ENCODE data around the gene DNHD1.

DNHD1 gene

DNA sequence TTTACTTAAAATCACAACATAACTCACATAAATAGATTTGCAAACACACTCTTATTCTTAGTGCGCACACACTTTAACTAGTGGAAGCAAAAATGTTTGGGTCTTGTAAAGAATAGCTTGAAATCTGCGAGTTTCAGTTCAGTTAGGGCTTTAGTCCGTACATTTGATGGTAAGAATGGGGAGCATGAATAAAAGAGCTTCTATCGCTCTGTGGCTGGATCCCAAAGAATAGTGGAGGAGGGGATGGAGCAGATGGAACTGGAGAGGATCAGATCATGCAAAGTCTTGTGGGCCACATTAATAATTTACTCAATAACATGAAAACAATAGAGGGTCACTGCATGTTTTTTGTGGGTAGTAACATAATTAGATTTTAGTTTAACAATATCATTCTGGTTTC, 44.3 kb downstream of the DNHD1 start:
- no peak for DNase-seq

GRCh38 chr11:6542727-6543126, 45.6 kb downstream of the DNHD1 start:
- DNase-seq, result no peak

- no peak for DNase-seq
Observed at GRCh38 chr11:6544921-6545850, 48.1 kb downstream of the DNHD1 start.

DNA sequence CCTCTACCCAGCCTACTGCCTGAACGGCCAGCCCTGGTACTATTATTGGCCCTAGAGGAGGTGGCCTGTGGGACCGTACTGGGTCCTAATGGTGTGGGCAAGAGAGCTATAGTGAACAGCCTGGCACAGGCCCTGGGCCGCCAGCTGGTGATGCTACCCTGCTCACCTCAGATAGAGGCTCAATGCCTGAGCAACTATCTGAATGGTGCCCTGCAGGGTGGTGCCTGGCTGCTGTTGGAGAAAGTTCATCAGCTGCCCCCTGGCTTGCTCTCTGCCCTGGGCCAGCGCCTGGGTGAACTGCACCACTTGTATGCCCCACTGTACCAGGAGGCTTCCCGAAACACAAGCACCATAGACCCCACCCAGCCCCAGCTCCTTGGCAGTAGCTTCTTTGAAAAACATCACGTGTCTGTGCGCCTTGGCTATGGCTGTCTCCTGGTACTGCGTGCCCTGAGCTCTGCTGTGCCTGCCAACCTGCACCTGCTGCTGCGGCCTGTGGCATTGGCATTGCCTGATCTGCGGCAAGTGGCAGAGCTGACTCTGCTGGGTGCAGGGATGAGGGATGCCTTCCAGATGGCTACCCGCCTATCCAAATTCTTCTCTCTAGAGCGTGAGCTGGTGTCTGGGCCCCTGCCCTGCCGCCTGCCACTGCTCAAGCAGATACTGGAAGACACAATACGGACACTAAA, 49.0 kb downstream of the DNHD1 start:
- no peak for DNase-seq

DNA sequence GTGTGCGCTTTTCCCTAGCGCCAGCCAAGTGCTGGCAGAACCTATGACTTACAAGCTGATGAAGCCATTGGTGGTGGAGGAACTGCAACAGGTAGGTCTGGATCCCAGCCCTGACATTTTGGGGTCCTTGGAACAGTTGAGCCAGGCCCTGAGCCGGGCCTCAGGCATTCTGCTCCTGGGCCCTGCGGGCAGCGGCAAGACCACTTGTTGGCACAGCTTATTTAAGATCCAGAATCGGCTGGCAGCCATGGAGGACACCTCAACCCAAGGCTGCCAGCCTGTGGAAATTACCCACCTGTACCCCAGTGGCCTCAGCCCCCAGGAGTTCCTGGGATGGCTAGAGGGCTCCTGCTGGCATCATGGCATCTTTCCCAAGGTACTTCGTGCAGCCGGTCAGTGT, 49.7 kb downstream of the DNHD1 start:
- DNase-seq, result no peak

DNA sequence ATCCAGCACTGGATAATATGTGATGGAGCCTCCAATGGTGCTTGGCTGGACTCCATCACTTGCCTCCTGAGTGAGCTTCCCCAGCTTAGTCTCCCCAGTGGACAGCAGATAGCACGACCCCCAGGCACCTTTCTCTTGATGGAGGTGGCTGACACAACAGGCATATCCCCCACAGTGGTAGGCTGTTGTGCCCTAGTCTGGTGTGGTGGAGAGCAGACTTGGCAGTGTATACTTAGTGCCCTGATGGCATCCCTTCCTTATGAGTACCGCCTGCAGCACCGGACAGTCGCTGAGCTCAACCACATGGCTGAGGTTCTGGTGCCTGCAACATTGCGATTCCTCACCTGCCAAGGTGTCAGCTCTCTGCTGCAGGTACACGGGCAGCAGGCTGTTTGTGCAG, 50.1 kb downstream of the DNHD1 start:
- no peak for DNase-seq

DNA sequence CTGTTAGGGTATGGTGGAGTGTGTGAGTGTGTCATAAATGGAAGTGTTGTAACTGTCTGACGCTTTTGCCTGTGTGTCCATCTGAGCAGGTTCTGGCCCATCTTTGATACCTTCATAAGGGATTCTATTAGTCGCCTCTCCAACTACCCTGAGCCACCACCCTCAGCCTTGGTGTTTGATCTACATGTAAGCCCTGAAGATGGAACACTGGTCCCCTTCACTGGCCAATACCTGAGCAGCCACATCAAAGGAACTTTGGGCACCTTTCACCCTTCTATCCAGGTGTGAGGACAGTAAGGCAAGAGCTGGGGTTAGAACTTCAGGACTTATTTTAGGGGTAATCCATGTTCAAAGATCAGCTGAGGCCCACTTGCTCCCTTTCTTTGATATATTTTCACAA, 51.0 kb downstream of the DNHD1 start:
- DNase-seq, result no peak

DNA sequence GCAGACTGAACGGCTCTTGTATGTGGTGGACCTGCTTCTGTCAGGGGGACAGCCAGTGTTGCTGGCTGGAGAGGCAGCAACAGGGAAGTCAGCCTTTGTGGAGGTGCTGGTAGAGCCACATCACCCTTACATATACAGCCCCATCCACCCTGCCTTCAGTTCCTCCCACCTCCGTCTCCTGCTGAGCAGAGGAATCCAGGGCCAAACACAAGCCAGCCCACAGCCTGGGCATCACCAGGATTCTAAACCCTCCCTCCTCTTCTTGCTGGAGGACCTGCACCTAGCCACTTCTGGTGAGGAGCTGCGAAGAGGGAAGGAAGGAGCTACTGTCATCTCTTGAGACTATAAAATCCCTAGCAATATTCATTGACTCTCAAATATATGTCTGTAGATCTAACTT, 51.6 kb downstream of the DNHD1 start:
- DNase-seq, result no peak

GRCh38 chr11:6553634-6554033, 56.6 kb downstream of the DNHD1 start:
- no peak for DNase-seq

- no peak for DNase-seq
Observed at GRCh38 chr11:6554828-6555706, 58.0 kb downstream of the DNHD1 start.

DNA sequence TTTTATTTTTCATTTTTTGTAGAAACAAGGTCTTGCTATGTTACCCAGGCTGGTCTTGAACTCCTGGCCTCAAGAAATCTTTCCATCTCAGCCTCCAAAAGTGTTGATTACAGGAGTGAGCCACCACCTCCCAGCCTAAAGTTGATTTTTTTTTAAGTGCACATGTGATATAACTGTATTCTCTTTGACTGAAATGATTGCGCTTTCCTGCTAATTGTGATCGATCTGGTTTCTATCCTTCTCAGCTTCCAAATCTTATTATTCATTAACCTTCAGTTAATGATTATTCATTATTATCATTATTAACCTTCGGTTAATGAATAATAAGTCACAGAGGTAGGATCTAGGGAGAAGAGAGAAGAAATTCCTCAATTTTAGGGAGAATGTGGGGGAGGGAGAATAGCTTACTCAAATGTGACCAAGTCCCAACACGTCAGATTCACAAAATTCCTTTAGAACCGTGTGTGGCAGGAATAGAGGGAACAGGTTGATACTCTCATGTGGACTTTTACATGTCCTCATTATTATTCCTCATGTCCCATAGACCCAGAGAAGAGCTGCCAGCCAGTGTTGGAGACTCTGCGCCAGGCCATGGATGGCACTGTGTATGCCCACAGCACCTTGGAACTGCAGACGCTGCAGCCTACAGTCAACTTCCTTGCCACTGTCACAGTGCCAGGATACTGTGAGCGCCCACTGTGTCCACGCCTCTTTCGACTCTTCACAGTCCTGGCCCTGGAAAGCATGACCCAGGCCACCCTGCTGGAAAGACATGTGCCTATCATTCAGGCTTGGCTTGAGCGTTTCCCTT, 59.3 kb downstream of the DNHD1 start:
- DNase-seq, result no peak

DNA sequence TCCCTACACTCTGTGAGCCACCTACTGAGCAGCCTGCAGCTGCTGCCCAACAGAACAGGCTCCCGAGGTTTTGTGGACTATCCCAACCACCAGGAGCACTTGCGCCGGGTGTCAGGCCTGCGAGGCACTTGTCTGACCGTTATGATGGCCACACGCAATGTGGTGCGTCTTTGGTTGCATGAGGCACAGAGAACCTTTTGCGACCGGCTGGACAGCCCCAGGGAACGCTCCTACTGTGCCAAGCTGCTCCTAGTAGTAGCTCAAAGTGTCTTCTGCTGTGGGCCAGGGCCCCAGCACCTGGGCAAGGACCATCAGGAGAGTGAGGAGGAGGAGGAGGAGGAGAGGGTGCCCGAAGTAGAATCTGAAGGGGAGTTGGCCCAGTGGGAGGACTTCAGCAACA, 60.0 kb downstream of the DNHD1 start:
- no peak for DNase-seq

DNA sequence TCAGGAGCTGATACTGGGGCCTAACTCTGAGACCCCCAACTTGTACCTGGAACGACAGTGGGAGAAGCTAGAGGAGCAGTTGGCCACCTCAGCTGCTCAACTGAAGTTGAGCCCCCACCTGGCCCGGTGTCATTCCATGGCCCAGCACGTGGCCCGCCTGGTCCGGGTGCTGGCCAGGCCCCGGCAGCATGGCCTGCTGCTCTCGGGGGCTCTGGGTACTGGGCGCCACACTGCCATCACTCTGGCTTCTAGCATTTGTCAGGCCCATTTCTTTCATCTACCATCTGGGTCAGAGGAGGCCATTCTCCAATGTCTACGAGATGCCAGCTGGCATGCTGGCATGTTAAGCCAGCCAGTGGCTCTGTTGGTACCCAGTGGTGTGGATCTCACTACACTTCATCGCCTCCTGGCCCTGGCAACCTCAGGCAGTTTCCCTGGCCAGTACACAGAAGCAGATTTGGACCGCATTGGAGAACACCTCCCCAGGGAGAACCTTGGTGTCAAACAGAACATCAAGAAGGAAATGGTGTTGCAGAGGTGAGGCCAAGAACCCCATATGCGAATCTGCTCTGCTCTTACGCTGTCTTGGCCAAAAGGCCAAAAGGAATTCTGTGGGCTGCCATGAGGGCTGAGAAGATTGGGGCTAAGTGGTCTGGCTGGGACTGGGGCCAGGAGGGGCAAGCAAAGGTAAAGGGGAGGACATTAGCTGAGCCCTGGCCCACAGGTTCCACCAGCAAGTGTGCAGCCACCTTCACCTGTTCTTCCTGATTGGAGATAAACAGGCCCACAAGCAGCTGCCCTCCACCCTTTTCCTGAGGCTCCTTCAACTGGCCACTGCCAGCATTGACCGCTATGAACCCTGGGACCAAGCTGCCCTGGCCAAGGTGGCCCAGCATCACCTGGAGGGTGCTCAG, 60.9 kb downstream of the DNHD1 start:
- no peak for DNase-seq

- DNase-seq, result no peak
Observed at GRCh38 chr11:6559369-6559768, 62.3 kb downstream of the DNHD1 start.

DNA sequence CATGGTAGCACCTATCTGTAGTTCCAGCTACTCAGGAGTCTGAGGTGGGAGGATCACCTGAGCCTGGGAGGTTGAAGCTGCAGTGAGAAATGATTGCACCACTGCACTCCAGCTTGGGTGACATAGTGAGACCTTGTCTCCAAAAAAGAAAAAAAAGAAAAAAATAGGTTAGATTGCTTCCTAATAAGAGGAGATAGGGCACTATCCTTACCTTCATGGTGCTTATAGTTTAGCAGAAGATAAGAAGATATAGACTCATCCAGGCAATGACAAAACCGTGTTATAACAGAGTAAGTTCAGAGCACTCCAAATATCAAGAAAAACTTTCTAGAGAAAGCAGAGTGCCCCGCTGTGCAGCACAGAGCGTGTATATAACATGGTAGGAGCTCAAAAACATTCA, 64.2 kb downstream of the DNHD1 start:
- no peak for DNase-seq

- no peak for DNase-seq
Observed at GRCh38 chr11:6563121-6563619, 66.1 kb downstream of the DNHD1 start.

GRCh38 chr11:6563667-6564066, 66.6 kb downstream of the DNHD1 start:
- no peak for DNase-seq

- DNase-seq, result no peak
Observed at GRCh38 chr11:6565325-6565724, 68.2 kb downstream of the DNHD1 start.

- no peak for DNase-seq
Observed at GRCh38 chr11:6565988-6566703, 69.1 kb downstream of the DNHD1 start.

GRCh38 chr11:6566704-6567370, 69.8 kb downstream of the DNHD1 start:
- DNase-seq, result no peak
